Measurements from ENCODE around the gene CIPC.

Gene CIPC

GRCh38 chr14:77154421-77154820 lies 56.4 kb downstream of the CIPC start:
- DNase-seq (ENCODE audit: low read depth), result no peak

- no peak for DNase-seq (ENCODE audit: low read depth)
Measured at GRCh38 chr14:77155083-77155482, 57.0 kb downstream of the CIPC start.

GRCh38 chr14:77157740-77158139 lies 59.7 kb downstream of the CIPC start:
- no peak for DNase-seq (ENCODE audit: low read depth)

- no peak for DNase-seq (ENCODE audit: low read depth)
Measured at GRCh38 chr14:77158175-77158881, 60.3 kb downstream of the CIPC start.

GRCh38 chr14:77158882-77159255 lies 60.8 kb downstream of the CIPC start:
- DNase-seq (ENCODE audit: low read depth), result no peak

- no peak for DNase-seq (ENCODE audit: low read depth)
Measured at GRCh38 chr14:77161011-77161410, 63.0 kb downstream of the CIPC start.
